ENCODE data around the gene MPC2. TPM values are rescaled to one million over a fixed set of nuclear protein-coding genes. Genes with fewer than 3 reads are reported as not detected.

Gene MPC2
- total RNA-seq: 21.5 and 28.6 TPM in 2 replicates

DNA sequence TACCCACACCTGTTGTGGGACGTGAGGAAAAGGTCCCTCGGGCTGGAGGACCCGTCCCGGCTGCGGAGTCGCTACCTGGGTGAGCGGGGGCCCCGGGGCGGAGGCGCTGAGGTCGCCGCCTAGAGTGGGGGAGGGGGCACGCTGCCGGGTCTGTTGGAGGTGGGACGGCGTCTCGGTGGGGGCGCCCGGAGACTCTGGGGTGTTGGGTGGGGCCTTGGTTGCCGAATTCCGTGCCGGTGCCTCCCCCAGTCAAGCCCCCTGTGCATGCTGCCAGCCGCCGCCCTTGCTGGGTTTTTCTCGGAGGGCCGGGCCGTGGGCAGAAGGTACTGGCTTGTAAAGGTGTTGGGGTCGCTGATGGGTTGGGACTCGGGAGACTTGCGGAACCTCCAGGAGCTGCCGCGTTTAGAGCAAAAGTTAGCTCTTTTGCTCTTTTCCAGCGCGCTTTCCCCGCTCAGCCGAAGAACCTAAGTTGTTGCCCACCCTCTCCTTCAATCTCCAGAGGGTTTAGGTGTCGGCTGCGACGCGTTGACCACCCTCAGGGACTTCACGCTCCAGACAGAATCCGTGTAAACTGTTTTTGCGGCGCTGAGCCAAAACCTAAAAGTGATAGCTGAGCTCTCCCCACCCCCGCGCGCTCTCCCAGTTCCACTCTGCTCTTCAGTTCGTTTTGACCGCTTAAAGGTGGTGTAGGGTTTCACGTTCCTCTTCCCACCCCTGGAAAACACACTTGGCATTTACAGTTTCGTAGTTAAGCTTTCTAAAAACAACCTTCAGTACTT, at the start of gene MPC2:
MPC2 (minus strand) TSS at position 143 of the 779 bp plus-strand sequence. CDS start 1,231 bp downstream, outside the sequence.

DNA sequence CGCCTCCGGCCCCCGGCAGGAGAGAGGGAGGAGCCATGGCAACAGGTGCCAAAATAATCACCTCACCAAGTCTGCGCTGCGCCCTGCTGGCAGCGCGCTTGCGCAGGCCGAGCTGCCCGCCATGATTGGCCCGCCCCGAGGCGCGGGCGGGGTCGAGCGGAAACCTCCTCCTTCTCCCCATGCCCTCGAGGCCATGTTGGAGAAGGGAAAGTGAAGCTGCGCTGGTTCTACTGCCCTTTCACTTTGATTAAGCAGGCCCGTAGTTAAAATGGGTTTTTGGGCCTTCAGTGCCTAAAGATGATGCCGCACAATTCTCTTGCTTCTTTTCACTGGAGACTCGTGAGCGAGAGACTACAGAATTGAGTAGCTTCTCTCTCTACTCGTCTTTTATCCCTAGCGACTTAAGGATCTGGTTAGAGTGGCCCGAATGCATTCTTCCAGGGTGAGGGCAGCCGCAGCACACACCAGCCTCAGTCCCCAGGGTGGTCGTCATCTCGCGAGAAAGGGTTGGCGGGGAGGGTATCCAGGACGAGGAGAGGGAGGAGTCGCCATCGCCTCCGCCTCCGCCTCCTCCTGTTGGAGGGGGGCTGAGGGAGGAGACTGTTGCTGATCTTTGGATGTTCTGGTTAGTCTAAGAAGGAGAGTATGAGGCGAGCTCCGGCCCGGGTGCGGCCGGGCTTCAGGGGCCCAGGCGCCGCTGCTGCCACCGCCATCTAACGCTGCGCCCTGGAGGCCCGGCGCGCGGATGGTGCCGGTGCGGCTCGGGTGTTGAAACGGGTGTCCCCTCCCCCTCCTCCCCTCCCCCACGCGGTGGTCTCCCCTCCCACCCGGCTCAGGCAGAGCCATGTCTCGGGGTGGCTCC, 573 bp downstream of the MPC2 start, which contains the start of gene DCAF6:
DCAF6 (plus strand) TSS at position 616 of the 862 bp plus-strand sequence; CDS start at position 845, 229 bp downstream.

DNA sequence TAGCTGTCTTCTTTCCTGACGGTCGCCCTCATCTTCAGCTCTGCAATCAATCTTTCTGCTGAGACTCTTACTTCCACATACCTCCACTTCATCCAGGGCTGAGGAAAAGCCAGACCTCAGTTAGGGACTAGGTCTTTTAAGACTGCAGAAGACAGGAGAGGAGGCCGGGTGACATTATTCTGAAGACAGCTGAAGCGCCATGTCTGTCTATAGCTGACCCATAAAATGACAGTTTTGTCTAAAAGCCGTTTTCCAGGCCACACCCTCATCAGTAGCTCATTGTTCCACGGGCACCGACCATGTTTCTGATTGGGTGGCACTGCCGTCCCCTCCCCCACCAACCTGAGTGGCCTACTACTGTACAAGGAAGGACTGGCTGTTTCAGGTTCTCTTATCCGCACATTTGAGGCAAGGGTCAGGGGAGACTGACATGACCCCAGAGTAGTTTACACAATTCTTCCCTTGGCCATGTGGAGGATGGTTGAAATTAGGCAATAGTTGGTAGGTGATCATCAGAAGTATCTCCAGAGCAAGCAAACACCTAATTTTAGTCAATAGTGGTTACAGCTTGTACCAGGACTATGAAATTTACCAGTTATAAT, 22.9 kb downstream of the MPC2 start, which contains the start of gene ADCY10:
ADCY10 (minus strand) TSS at position 240 of the 602 bp plus-strand sequence. CDS start 8,994 bp downstream, outside the sequence.

Other genes with a start within 250 kb of the MPC2 start
- gene MPZL1, start 215.1 kb downstream of the MPC2 start, total RNA-seq: 63.9 and 79.2 TPM in 2 replicates
- under 0.01 TPM in 1 of 2 replicates, not detected in the other for gene ADCY10, start 22.9 kb downstream of the MPC2 start, total RNA-seq
- gene DCAF6, start 389 bp downstream of the MPC2 start, total RNA-seq: 25.3 and 34.2 TPM in 2 replicates
- 15.6 and 17.1 TPM in 2 replicates for gene GPR161, start 199.9 kb upstream of the MPC2 start, total RNA-seq
- 13.8 and 15.6 TPM in 2 replicates for gene TIPRL, start 241.9 kb upstream of the MPC2 start, total RNA-seq